OCI-LY3 (cell line): ENCODE measurements around the gene ZMYND19.
"Not testable (repeated sequence)": the region's sequence is repeated elsewhere in the genome, so short reads cannot be mapped to it uniquely, and the experiment has no call there.

Experiments
- H2AFZ ChIP-seq: fragments of 200-600, 300-600 bp; shearing (Covaris generic); 2 replicates; pipeline ENCODE4 v1.6.0; 2014; ENCODE audit warnings: antibody characterized with exemption, low read depth, low read length
- H3K27ac ChIP-seq: fragments of 200-600, 300-600 bp; sonication (generic); 2 replicates; pipeline ENCODE4 v1.5.1; 2014; ENCODE audit warnings: mild to moderate bottlenecking, low read length, moderate library complexity, mixed read lengths
- H3K27me3 ChIP-seq: fragments of 200-600, 300-600 bp; sonication (generic); 2 replicates; pipeline ENCODE4 v1.6.1; 2014; ENCODE audit warnings: low read depth, low read length, mixed read lengths
- H3K36me3 ChIP-seq: fragments of 200-600, 300-600 bp; sonication (generic); replicated peaks from 2 replicates; pipeline ENCODE3; 2014; ENCODE audit warnings: low read depth, low read length, mixed read lengths
- H3K4me1 ChIP-seq: fragments of 300-600, 200-600 bp; sonication (generic); 2 replicates; pipeline ENCODE4 v1.6.1; 2014; ENCODE audit warnings: low read length, mixed read lengths
- H3K4me2 ChIP-seq: fragments of 200-600, 300-600 bp; sonication (generic); 2 replicates; pipeline ENCODE4 v1.6.1; 2014; ENCODE audit warnings: low read length, mixed read lengths
- H3K4me3 ChIP-seq: fragments of 300-600, 200-600 bp; sonication (generic); 2 replicates; pipeline ENCODE4 v1.5.1; 2014; ENCODE audit warnings: antibody characterized with exemption, mild to moderate bottlenecking, low read length, moderate library complexity
- H3K79me2 ChIP-seq: fragments of 300-600, 200-600 bp; shearing (Covaris generic); 2 replicates; pipeline ENCODE4 v1.6.1; 2014; ENCODE audit warnings: mild to moderate bottlenecking, low read length, mixed read lengths
- H3K9ac ChIP-seq: fragments of 300-600, 200-600 bp; shearing (Covaris generic); 2 replicates; pipeline ENCODE4 v1.6.0; 2014; ENCODE audit warnings: mild to moderate bottlenecking, low read length, moderate library complexity
- H3K9me3 ChIP-seq: fragments of 200-600, 300-600 bp; shearing (Covaris generic); 2 replicates; pipeline ENCODE4 v1.6.1; 2014; ENCODE audit warnings: low read length, mixed read lengths; ENCODE audit not compliant: insufficient read depth
- H4K20me1 ChIP-seq: fragments of 200-600, 300-600 bp; sonication (generic); 2 replicates; pipeline ENCODE4 v1.6.1; 2016; ENCODE audit warnings: low read length, mixed read lengths; ENCODE audit not compliant: insufficient read depth
- EZH2phosphoT487 ChIP-seq: fragments of 200-600 bp; shearing (Covaris generic); IDR thresholded peaks from 2 replicates; pipeline ENCODE4 v1.6.1; 2018; ENCODE audit warnings: antibody characterized with exemption, mixed run types, low read depth
- TF ChIP-seq, protein P1 (sequence below): fragments of 200-600, 300-600 bp; sonication (generic); IDR thresholded peaks from 2 replicates; pipeline ENCODE4 v1.5.1; 2014; ENCODE audit warnings: antibody characterized with exemption, low read length, low read depth

ZMYND19 gene

DNA sequence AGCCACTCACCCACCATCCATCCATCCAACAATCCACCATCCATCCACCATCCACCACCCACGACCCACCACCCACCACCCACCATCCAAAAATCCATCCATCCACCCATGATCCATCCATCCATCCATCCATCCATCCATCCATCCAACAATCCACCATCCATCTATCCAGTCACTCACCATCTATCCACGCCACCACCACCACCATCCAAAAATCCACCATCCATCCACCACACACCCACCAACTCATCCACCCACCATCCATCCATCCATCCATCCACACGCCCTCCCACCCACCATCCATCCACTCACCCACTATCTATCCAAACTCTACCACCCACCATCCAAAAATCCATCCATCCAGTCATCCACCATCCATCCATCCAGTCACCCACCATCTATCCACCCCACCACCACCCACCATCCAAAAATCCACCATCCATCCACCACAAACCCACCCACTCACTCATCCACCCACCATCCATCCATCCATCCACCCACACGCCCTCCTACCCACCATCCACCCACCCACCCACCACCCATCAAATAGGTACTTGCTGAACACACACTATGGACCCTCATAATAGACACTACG is 20.6 kb downstream of the ZMYND19 start:
- Histone ChIP-seq H2AFZ (no peak overlapping the region), H3K4me1 (peaks cover 4% of the 10 kb centered on the region), H3K27ac (no peak overlapping the region), H3K4me3 (no peak overlapping the region), H3K9ac (no peak overlapping the region), H3K79me2 (peaks cover 31% of the 10 kb centered on the region), H4K20me1 (peaks cover 3% of the 10 kb centered on the region; the same call in 1 of the 2 replicates), H3K27me3 (no peaks in the 10 kb centered on the region), H3K9me3 (no peaks in the 10 kb centered on the region), H3K4me2 (no peak overlapping the region), H3K36me3 (peaks cover 34% of the 10 kb centered on the region)
- TF ChIP-seq EZH2phosphoT487: no peak
- TF ChIP-seq, protein P1, sequence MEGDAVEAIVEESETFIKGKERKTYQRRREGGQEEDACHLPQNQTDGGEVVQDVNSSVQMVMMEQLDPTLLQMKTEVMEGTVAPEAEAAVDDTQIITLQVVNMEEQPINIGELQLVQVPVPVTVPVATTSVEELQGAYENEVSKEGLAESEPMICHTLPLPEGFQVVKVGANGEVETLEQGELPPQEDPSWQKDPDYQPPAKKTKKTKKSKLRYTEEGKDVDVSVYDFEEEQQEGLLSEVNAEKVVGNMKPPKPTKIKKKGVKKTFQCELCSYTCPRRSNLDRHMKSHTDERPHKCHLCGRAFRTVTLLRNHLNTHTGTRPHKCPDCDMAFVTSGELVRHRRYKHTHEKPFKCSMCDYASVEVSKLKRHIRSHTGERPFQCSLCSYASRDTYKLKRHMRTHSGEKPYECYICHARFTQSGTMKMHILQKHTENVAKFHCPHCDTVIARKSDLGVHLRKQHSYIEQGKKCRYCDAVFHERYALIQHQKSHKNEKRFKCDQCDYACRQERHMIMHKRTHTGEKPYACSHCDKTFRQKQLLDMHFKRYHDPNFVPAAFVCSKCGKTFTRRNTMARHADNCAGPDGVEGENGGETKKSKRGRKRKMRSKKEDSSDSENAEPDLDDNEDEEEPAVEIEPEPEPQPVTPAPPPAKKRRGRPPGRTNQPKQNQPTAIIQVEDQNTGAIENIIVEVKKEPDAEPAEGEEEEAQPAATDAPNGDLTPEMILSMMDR: no peak

DNA sequence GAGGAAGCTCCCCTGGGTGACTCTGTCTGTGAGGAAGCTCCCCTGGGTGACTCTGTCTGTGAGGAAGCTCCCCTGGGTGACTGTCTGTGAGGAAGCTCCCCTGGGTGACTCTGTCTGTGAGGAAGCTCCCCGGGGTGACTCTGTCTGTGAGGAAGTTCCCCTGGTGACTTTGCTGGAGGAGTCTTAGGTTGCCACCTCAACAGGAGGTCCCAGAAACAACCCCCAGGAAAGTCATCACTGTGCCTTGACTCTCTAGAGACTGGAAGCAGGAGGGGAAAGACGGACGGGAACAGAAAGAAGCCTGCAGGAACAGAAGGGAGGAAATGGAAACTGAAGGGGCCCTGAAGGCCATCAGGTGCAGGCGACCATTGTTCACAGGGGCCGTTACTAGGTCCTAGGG is 21.9 kb downstream of the ZMYND19 start:
- not testable (repeated sequence) for H3K4me3 ChIP-seq, H4K20me1 ChIP-seq, H3K9ac ChIP-seq, H3K9me3 ChIP-seq, H3K4me2 ChIP-seq, H3K27me3 ChIP-seq, H2AFZ ChIP-seq, H3K27ac ChIP-seq, H3K4me1 ChIP-seq
- peaks cover 21% of the 10 kb centered on the region for H3K79me2 ChIP-seq
- peaks cover 38% of the 10 kb centered on the region for H3K36me3 ChIP-seq

DNA sequence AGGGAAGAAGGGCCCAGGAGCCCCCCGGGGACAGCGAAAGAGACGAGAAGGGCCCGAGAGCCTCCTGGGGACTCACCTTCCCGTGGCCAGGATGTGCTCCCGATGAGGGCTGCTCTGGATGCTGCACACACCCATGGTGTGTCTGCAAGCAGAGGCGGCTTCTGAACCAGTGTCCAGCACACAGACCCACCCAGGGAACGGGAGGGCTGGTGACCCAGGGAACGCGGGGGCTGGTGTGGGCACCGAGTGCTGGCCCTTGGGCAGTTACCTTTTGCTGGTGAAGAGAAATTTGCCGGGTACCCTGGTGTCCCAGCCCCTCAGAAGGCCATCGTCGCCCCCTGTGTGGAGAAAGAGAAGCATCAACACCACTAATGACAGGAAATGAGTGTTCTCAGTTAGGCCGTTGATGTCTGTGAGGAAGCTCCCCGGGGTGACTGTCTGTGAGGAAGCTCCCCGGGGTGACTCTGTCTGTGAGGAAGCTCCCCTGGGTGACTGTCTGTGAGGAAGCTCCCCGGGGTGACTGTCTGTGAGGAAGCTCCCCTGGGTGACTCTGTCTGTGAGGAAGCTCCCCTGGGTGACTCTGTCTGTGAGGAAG is 25.4 kb downstream of the ZMYND19 start:
- no peak overlapping the region for H3K9ac ChIP-seq

DNA sequence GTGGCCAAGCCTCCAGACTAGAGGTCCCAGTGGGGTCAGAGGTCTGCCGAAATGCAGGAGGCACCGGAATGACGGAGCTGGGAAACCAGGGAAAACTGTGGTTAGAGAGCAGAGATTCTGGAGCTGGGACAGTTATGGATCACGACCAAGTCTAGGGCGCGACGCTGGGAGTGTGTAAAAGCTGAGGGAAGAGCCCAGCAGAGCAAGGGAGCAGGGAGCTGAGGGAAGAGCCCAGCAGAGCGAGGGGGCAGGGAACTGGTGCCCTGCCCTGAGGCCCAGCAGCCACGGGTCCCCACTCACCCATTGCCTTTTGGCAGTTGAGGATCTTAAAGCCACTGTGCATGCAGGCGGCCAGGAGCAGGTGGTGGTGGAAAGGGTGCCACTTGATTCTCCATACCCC is 26.2 kb downstream of the ZMYND19 start:
- Histone ChIP-seq H2AFZ (no peak overlapping the region), H3K4me2 (no peak overlapping the region), H3K4me3 (no peak overlapping the region), H3K27ac (no peak overlapping the region), H3K36me3 (peaks cover 26% of the 10 kb centered on the region), H3K9me3 (no peaks in the 10 kb centered on the region), H3K27me3 (no peaks in the 10 kb centered on the region), H3K4me1 (no peaks in the 10 kb centered on the region), H4K20me1 (peaks cover 3% of the 10 kb centered on the region; the same call in 1 of the 2 replicates), H3K79me2 (peaks cover 4% of the 10 kb centered on the region; the same call in 1 of the 2 replicates), H3K9ac (no peak overlapping the region)
- TF ChIP-seq, protein P1: no peak
- TF ChIP-seq EZH2phosphoT487: no peak

More for the DNA sequence above, 25.4 kb downstream of the ZMYND19 start:
- Histone ChIP-seq H3K4me3 (no peak overlapping the region), H2AFZ (no peak overlapping the region), H3K36me3 (peaks cover 26% of the 10 kb centered on the region), H3K4me2 (no peak overlapping the region), H3K79me2 (peaks cover 4% of the 10 kb centered on the region; the same call in 1 of the 2 replicates), H3K27ac (no peak overlapping the region), H3K27me3 (no peaks in the 10 kb centered on the region), H3K4me1 (no peaks in the 10 kb centered on the region), H3K9me3 (no peaks in the 10 kb centered on the region), H4K20me1 (peaks cover 3% of the 10 kb centered on the region; the same call in 1 of the 2 replicates)
- TF ChIP-seq, protein P1: no peak
- TF ChIP-seq EZH2phosphoT487: no peak
